Adrenal gland (tissue), 12 donors: Measurements from ENCODE around the gene DUS1L. TPM values are rescaled to one million over a fixed set of nuclear protein-coding genes. Genes with fewer than 3 reads are reported as not detected.

Experiments
- DNase-seq, 7 donors: peaks; one replicate each; pipeline ENCODE4 v3.0.0-alpha.2; 2019 to 2020
- H3K27ac ChIP-seq, 5 donors: fragments of 200-600 bp; sonication (generic) in 4 of 5; 1 replicate in 3 of 5; 2 replicates in 2 of 5; pipeline versions ENCODE4 v1.5.1 to v1.8.0; 2016 to 2020; ENCODE audit warnings: mild to moderate bottlenecking in 1 of 5
- H3K27me3 ChIP-seq: fragments of 200-600 bp; 2 replicates; pipeline ENCODE4 v1.8.0; 2021
- H3K36me3 ChIP-seq, 2 donors: fragments of 200-600 bp; replicated peaks in 1 of 2; 1 replicate in 1 of 2; 2 replicates in 1 of 2; pipeline versions ENCODE4 v1.5.1 to v1.8.0; 2018 to 2022
- H3K4me1 ChIP-seq, 2 donors: fragments of 200-600 bp; replicated peaks in 1 of 2; 1 replicate in 1 of 2; 2 replicates in 1 of 2; pipeline versions ENCODE4 v1.5.1 to v1.8.0; 2018 to 2021
- H3K4me3 ChIP-seq, 4 donors: fragments of 200-600 bp; sonication (generic) in 3 of 4; one replicate each; pipeline ENCODE4 v1.5.1; 2016 to 2018
- H3K9me3 ChIP-seq, 3 donors: fragments of 200-600 bp; sonication (generic) in 1 of 3; replicated peaks in 1 of 3; 1 replicate in 2 of 3; 2 replicates in 1 of 3; pipeline versions ENCODE4 v1.5.1 to v1.8.0; 2016 to 2021
- POLR2A ChIP-seq, 2 donors: fragments of 450-650 bp; IDR thresholded peaks; one replicate each; pipeline ENCODE4 v1.6.1; 2017; ENCODE audit warnings: antibody characterized with exemption in 2 of 2, mild to moderate bottlenecking in 2 of 2, moderate library complexity in 1 of 2
- WGBS, 4 donors: extraction: QIAGEN DNeasy Blood & Tissue Kit in 2 of 4; methylation state at CpG; one replicate each; pipeline versions ENCODE4 v1.1.5 to v1.1.7; 2013 to 2017; 5-methylcytosine and 5-hydroxymethylcytosine counted together
- intact Hi-C, 2 donors: fragments of 100-400 bp; cut with DNase I; formaldehyde crosslinking; loops; one replicate each; pipeline versions ENCODE4 v1.14.1 to v1.15.0; 2022 to 2023
- polyA plus RNA-seq, 3 donors: library from polyadenylated mRNA; stranded (reverse); fragments of 200-250 nt in 2 of 3; fragments of 350-450 nt in 1 of 3; fragmentation: Illumina TruSeq in 1 of 3; extraction: RNeasy Lipid Tissue Mini Kit (QIAGEN cat#74804) in 1 of 3; gene quantifications; one replicate each; pipeline ENCODE4 v1.2.3, GENCODE V29; 2013 to 2014
- total RNA-seq, 9 donors: library from RNA; depleted of rRNA in 4 of 9; stranded (reverse); fragments of >200 nt in 4 of 9; fragments of 120-200 nt in 1 of 9; fragmentation: NEBNext Ultra II Directional in 1 of 9; extraction: Animal tissue kit (Norgen Biotek cat#: 25700) in 1 of 9; gene quantifications; one replicate each; pipeline versions ENCODE4 v1.1.0 to v1.2.4, GENCODE V29; 2013 to 2023
- TF ChIP-seq, protein P1 (sequence below), 6 experiments: fragments of 450-650 bp in 4 of 6; fragments of 200-600 bp in 2 of 6; sonication (generic) in 1 of 6; IDR thresholded peaks; 1 replicate in 5 of 6; 2 replicates in 1 of 6; pipeline versions ENCODE4 v1.5.1 to v1.8.0; 2016 to 2021; ENCODE audit warnings: antibody characterized with exemption in 6 of 6, mild to moderate bottlenecking in 2 of 6, moderate library complexity in 1 of 6
- donor health status: healthy with polysubstance abuse.
- donor health status: Bipolar disorder and iron deficiency.
- donor health status: DM: yes; HTN: yes; CAD: no.
- donor health status: DM: no; HTN: no; CAD: no.
- donor health status: DM: no; HTN: no; CAD: no.
- donor health status: DM: yes; HTN: yes; CAD: no.

The DUS1L gene
- total and polyA plus RNA-seq, 12 donors: 38.5 to 397 (median 75.7) TPM

DNA sequence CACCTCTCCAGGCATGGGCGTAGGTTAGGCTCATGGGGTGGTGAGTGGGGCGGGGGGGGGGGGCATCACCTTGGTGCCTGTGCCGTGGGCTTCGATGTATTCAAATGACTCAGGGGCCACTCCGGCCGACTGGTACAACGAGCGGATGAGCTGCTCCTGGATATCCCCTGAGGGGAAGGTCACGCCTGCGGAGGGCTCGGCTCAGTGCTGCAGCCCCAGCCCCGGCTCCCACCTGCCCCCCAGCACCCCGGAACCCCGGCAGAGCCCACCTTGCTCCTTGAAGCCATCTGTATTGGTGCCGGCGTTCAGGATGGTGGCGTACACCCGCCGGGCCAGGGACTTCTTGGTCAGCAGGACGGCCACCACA is 27.0 kb upstream of the DUS1L start:
- intact Hi-C loops: no loop called here
- no peaks in the 10 kb centered on the region for H3K27me3 ChIP-seq
- DNase-seq: peak in 2 of 7 donors; percentile 4 to 17

DNA sequence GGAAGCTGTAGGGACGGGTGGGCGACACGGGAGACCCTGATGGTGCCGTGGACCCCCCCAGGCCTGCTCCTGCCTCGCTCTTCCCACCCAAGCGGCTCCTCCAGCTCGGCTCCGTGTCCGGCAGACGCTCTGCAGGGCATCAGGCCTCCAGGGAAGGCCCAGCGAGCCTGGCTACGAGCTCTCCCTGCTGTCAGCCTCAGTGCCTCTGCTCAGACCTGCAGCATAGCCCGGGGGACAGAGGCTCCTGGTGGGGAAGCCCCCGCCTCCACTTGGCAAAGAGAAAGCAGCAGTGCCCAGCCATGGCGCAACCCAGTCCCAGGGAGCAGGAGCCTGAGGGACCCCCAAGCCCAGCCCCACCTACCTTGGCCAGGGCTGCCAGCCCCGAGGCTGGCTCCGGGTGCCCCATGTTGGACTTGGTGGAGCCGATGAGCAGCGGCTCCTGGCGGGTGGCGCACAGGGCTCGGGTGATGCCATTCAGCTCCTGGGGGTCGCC is 26.5 kb upstream of the DUS1L start:
- TF ChIP-seq, protein P1, sequence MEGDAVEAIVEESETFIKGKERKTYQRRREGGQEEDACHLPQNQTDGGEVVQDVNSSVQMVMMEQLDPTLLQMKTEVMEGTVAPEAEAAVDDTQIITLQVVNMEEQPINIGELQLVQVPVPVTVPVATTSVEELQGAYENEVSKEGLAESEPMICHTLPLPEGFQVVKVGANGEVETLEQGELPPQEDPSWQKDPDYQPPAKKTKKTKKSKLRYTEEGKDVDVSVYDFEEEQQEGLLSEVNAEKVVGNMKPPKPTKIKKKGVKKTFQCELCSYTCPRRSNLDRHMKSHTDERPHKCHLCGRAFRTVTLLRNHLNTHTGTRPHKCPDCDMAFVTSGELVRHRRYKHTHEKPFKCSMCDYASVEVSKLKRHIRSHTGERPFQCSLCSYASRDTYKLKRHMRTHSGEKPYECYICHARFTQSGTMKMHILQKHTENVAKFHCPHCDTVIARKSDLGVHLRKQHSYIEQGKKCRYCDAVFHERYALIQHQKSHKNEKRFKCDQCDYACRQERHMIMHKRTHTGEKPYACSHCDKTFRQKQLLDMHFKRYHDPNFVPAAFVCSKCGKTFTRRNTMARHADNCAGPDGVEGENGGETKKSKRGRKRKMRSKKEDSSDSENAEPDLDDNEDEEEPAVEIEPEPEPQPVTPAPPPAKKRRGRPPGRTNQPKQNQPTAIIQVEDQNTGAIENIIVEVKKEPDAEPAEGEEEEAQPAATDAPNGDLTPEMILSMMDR (IDR thresholded peaks at IDR 0.05): no peak
- no peak for TF ChIP-seq POLR2A (IDR thresholded peaks at IDR 0.05)
- no peak for DNase-seq
- Histone ChIP-seq H3K36me3 (peaks cover 0 to 86% of the 10 kb centered on the region in 2 donors), H3K27ac (no peak overlapping the region), H3K4me1 (peaks cover 9 to 11% of the 10 kb centered on the region in 2 donors), H3K27me3 (no peaks in the 10 kb centered on the region), H3K9me3 (no peaks in the 10 kb centered on the region), H3K4me3 (no peak overlapping the region)
- 86 to 94% (median 87%) methylated on average over 14 to 23 of the region's 23 CpGs; no CpG with 5 or more reads in 1 of the 4 donors for WGBS, 4 donors
- intact Hi-C loops: no loop called here

More for the DNA sequence above, 27.0 kb upstream of the DUS1L start:
- 80 to 93% (median 93%) methylated on average over 1 to 20 of the region's 20 CpGs; no CpG with 5 or more reads in 1 of the 4 donors for WGBS, 4 donors
- peaks cover 0 to 82% of the 10 kb centered on the region in 2 donors for H3K36me3 ChIP-seq
- H3K9me3 ChIP-seq: no peaks in the 10 kb centered on the region
- H3K4me1 ChIP-seq: peaks cover 12 to 14% of the 10 kb centered on the region in 2 donors
- H3K4me3 ChIP-seq: no peak overlapping the region
- no peak overlapping the region for H3K27ac ChIP-seq
- TF ChIP-seq, protein P1 (IDR thresholded peaks at IDR 0.05): no peak
- TF ChIP-seq POLR2A (IDR thresholded peaks at IDR 0.05): no peak

DNA sequence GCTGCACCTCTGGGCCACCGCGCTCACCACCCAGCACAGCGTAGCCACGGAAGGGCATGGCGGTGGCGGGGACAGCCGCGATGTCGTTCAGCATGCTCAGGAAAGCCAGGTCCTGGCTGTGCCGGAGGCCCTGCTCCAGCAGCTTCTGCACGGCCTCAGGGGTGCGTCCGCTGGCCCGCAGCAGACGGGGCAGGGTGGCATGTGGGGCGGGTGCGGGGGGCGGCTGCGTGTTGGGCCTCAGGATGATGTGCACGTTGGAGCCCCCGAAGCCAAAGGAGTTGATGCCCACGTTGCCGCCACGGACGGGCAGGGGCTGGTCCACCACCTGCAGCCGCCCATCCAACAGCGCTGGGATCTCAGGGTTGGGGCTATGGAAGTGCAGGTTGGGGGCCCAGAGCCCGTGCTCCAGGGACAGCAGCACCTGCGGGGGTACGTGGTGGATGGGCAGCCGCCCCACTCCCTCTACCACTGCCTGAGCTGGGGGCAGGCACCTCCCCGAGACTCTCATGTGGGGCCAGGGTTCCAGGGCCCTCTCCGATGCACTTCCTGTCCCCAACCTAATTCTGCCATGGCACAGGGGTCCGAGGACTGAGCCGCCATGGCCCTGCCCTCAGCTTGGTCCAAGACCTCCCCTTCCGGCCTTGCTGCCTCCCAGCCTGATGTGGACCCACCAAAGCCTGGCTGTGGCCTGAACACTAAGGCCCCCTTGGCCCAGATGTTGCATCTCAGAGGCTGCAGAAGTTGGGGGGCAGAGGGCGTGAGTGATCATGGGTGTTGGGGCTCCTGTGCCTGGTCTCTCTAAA is 25.9 kb upstream of the DUS1L start:
- 93 to 98% (median 95%) methylated on average over 5 to 37 of the region's 37 CpGs for WGBS, 4 donors
- peaks cover 0 to 93% of the 10 kb centered on the region in 2 donors for H3K36me3 ChIP-seq
- no peak overlapping the region for H3K4me3 ChIP-seq
- no peak overlapping the region for H3K27ac ChIP-seq
- H3K9me3 ChIP-seq: no peaks in the 10 kb centered on the region
- TF ChIP-seq, protein P1 (IDR thresholded peaks at IDR 0.05): no peak
- no peak for TF ChIP-seq POLR2A (IDR thresholded peaks at IDR 0.05)
- H3K27me3 ChIP-seq: no peaks in the 10 kb centered on the region
- peaks cover 2 to 4% of the 10 kb centered on the region in 2 donors for H3K4me1 ChIP-seq
- intact Hi-C loops: no loop called here
- no peak for DNase-seq

DNA sequence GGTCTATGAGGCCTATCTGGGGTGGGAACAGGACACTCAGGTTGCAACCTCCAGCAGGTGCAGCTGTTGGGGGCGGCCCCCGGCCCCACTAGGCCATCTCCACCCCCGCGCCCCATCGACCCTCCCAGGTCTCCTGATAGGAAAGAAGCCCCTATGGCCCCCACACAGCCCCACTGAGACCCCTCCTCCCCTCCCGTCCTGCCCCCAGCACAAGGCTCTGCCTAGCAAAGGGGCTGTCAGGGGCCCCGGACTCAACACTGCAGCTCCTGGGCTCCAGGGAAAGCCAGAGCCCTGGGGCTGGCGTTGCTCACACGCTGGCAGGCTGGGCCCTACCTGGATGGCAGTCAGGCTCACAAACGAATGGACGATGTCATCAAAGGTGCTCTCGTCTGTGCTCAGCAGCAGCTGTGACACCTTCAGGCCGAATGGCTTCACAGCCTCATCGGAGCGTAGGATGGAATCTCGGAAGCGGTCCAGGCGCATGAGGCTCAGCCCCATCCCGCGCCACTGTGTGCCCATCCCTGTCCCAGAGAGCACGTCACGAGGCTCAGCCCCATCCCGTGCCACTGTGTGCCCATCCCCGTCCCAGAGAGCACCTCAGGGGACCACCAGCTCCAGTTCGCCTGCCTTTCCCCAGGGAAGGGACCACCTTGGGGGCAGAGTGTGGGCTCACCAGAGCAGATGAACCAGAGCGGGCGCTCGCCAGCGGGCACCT is 25.1 kb upstream of the DUS1L start:
- Histone ChIP-seq H3K27me3 (no peaks in the 10 kb centered on the region), H3K36me3 (peaks cover 0 to 97% of the 10 kb centered on the region in 2 donors), H3K27ac (no peak overlapping the region), H3K9me3 (no peaks in the 10 kb centered on the region), H3K4me3 (no peak overlapping the region), H3K4me1 (no peaks in the 10 kb centered on the region)
- intact Hi-C loops: no loop called here
- WGBS, 4 donors: 93 to 94% (median 93%) methylated on average over 18 to 29 of the region's 29 CpGs
- no peak for TF ChIP-seq POLR2A (IDR thresholded peaks at IDR 0.05)
- TF ChIP-seq, protein P1 (IDR thresholded peaks at IDR 0.05): no peak
- no peak for DNase-seq
